Fibroblast of lung (primary cell): ENCODE measurements around the gene GRIK2. TPM values are rescaled to one million over a fixed set of nuclear protein-coding genes. Genes with fewer than 3 reads are reported as not detected.

ENCODE experiments used
- DNase-seq, 2 donors: peaks; one replicate each; pipeline versions ENCODE4 v3.0.0 to v3.0.0-alpha.2; 2010; ENCODE audit warnings: low read depth in 2 of 2
- H2AFZ ChIP-seq: 2 replicates; pipeline ENCODE4 v1.5.1; 2012; ENCODE audit warnings: low read length, control low read depth, inconsistent platforms
- H3K27ac ChIP-seq: 2 replicates; pipeline ENCODE4 v1.5.1; 2011; ENCODE audit warnings: low read length, control low read depth; ENCODE audit not compliant: insufficient read depth
- H3K27me3 ChIP-seq: 2 replicates; pipeline ENCODE4 v1.5.1; 2011; ENCODE audit warnings: mild to moderate bottlenecking, low read length; ENCODE audit not compliant: control insufficient read depth, insufficient read depth
- H3K36me3 ChIP-seq: 2 replicates; pipeline ENCODE4 v1.5.1; 2011; ENCODE audit warnings: low read length; ENCODE audit not compliant: control insufficient read depth, insufficient read depth
- H3K4me1 ChIP-seq: 2 replicates; pipeline ENCODE4 v1.5.1; 2011; ENCODE audit warnings: low read length; ENCODE audit not compliant: control insufficient read depth, insufficient read depth; ENCODE audit errors: extremely low read depth
- H3K4me2 ChIP-seq: 2 replicates; pipeline ENCODE4 v1.5.1; 2011; ENCODE audit warnings: low read length, control low read depth; ENCODE audit not compliant: insufficient read depth; ENCODE audit errors: extremely low read depth
- H3K4me3 ChIP-seq, 4 experiments: fragments of 200-600 bp in 1 of 4; sonication (generic) in 1 of 4; replicated peaks in 1 of 4; 2 replicates each; pipeline ENCODE4 v1.5.1; 2011 to 2016; ENCODE audit warnings: low read length in 4 of 4, low read depth in 3 of 4, mild to moderate bottlenecking in 3 of 4, control low read depth in 2 of 4, inconsistent platforms in 1 of 4, mixed read lengths in 1 of 4; ENCODE audit not compliant: insufficient read depth in 1 of 4; ENCODE audit errors: control extremely low read depth in 1 of 4
- H3K79me2 ChIP-seq: 2 replicates; pipeline ENCODE4 v1.5.1; 2012; ENCODE audit warnings: mild to moderate bottlenecking, low read length, inconsistent platforms; ENCODE audit not compliant: control insufficient read depth, insufficient read depth
- H3K9ac ChIP-seq: 2 replicates; pipeline ENCODE4 v1.5.1; 2011; ENCODE audit warnings: mild to moderate bottlenecking, low read length, control low read depth; ENCODE audit not compliant: insufficient read depth
- H3K9me3 ChIP-seq: 2 replicates; pipeline ENCODE4 v1.5.1; 2012; ENCODE audit warnings: low read depth, low read length; ENCODE audit not compliant: control insufficient read depth, insufficient read depth
- H4K20me1 ChIP-seq: 2 replicates; pipeline ENCODE4 v1.5.1; 2011; ENCODE audit warnings: low read length; ENCODE audit not compliant: control insufficient read depth, insufficient read depth; ENCODE audit errors: extremely low read depth
- EZH2 ChIP-seq: IDR thresholded peaks from 2 replicates; pipeline ENCODE4 v1.5.1; 2012; ENCODE audit warnings: low read length, control low read depth, mild to moderate bottlenecking; ENCODE audit errors: missing control alignments
- polyA plus RNA-seq, 2 donors: library from polyadenylated mRNA; depleted of rRNA in 1 of 2; stranded (reverse) in 1 of 2; unstranded in 1 of 2; fragments of >200 nt; gene quantifications; 2 replicates each; pipeline ENCODE4 v1.2.1, GENCODE V29; 2011 to 2012; ENCODE audit warnings: missing spikeins in 1 of 2
- total RNA-seq: library from RNA; depleted of rRNA; stranded (reverse); fragments of >200 nt; gene quantifications from 2 replicates; pipeline ENCODE4 v1.2.1, GENCODE V29; 2014
- TF ChIP-seq, protein P1 (sequence below), 2 donors: IDR thresholded peaks in 1 of 2; conservative IDR thresholded peaks in 1 of 2; 1 replicate in 1 of 2; 2 replicates in 1 of 2; pipeline ENCODE4 v1.5.1; 2011 to 2012; ENCODE audit warnings: low read length in 2 of 2, control low read depth in 1 of 2, inconsistent platforms in 1 of 2, low read depth in 1 of 2, mild to moderate bottlenecking in 1 of 2

The GRIK2 gene
- total and polyA plus RNA-seq, 2 donors (not counting 1 experiment from before 2014, with no cell fraction given): 0.33 to 0.40 TPM

GRCh38 chr6:101762851-101763250 lies 369.3 kb downstream of the GRIK2 start:
- peak in 1 of 2 donors; percentile 16 for DNase-seq
- H3K9ac ChIP-seq: no peak overlapping the region
- H4K20me1 ChIP-seq: no peaks in the 10 kb centered on the region
- no peak overlapping the region for H3K4me3 ChIP-seq
- H3K27ac ChIP-seq: no peak overlapping the region
- peaks cover 2% of the 10 kb centered on the region for H3K4me1 ChIP-seq
- H3K79me2 ChIP-seq: no peaks in the 10 kb centered on the region
- no peaks in the 10 kb centered on the region for H3K9me3 ChIP-seq
- H3K36me3 ChIP-seq: no peaks in the 10 kb centered on the region
- H3K4me2 ChIP-seq: no peak overlapping the region
- H3K27me3 ChIP-seq: no peaks in the 10 kb centered on the region
- TF ChIP-seq, protein P1, sequence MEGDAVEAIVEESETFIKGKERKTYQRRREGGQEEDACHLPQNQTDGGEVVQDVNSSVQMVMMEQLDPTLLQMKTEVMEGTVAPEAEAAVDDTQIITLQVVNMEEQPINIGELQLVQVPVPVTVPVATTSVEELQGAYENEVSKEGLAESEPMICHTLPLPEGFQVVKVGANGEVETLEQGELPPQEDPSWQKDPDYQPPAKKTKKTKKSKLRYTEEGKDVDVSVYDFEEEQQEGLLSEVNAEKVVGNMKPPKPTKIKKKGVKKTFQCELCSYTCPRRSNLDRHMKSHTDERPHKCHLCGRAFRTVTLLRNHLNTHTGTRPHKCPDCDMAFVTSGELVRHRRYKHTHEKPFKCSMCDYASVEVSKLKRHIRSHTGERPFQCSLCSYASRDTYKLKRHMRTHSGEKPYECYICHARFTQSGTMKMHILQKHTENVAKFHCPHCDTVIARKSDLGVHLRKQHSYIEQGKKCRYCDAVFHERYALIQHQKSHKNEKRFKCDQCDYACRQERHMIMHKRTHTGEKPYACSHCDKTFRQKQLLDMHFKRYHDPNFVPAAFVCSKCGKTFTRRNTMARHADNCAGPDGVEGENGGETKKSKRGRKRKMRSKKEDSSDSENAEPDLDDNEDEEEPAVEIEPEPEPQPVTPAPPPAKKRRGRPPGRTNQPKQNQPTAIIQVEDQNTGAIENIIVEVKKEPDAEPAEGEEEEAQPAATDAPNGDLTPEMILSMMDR (conservative IDR thresholded peaks at IDR 0.05 in 1 of 2, IDR thresholded peaks at IDR 0.05 in 1 of 2; ENCODE audit: low read depth in 1 of 2, low read length in 2 of 2): no peak
- no peak for TF ChIP-seq EZH2
- H2AFZ ChIP-seq: no peak overlapping the region

DNA sequence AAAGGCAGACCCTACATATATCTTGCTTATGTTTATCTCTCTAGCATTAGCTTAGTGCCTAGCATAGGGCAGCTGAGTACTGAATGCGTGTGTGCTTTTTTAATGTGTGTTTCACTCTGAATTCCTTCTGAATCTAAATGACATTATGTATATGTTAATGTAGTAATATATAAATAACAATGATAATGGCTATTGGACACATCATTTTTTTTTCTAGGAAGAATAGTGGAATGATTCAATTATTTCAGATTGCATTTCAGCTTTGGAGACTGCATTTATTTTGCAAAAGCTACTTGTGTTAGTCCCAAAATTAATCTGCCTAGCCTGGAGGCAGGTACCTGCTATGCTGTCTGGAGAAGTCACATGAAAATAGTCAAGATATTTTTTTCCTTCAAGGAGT lies 371.8 kb downstream of the GRIK2 start:
- Histone ChIP-seq H3K9ac (no peak overlapping the region), H4K20me1 (no peaks in the 10 kb centered on the region), H3K27me3 (no peaks in the 10 kb centered on the region), H3K9me3 (no peaks in the 10 kb centered on the region), H2AFZ (no peak overlapping the region), H3K4me2 (no peak overlapping the region), H3K27ac (no peak overlapping the region), H3K79me2 (no peaks in the 10 kb centered on the region), H3K4me1 (peaks cover 2% of the 10 kb centered on the region), H3K36me3 (no peaks in the 10 kb centered on the region), H3K4me3 (no peak overlapping the region)
- no peak for TF ChIP-seq EZH2
- TF ChIP-seq, protein P1 (conservative IDR thresholded peaks at IDR 0.05 in 1 of 2, IDR thresholded peaks at IDR 0.05 in 1 of 2; ENCODE audit: low read depth in 1 of 2, low read length in 2 of 2): no peak
- DNase-seq: no peak

GRCh38 chr6:101770116-101770515 lies 376.6 kb downstream of the GRIK2 start:
- Histone ChIP-seq H3K27ac (no peak overlapping the region), H4K20me1 (no peaks in the 10 kb centered on the region), H3K36me3 (no peaks in the 10 kb centered on the region), H3K9me3 (no peaks in the 10 kb centered on the region), H3K4me1 (no peaks in the 10 kb centered on the region), H3K27me3 (no peaks in the 10 kb centered on the region), H3K9ac (no peak overlapping the region), H2AFZ (no peak overlapping the region), H3K79me2 (no peaks in the 10 kb centered on the region), H3K4me2 (no peak overlapping the region), H3K4me3 (no peak overlapping the region)
- TF ChIP-seq, protein P1 (conservative IDR thresholded peaks at IDR 0.05 in 1 of 2, IDR thresholded peaks at IDR 0.05 in 1 of 2; ENCODE audit: low read depth in 1 of 2, low read length in 2 of 2): no peak
- TF ChIP-seq EZH2: no peak
- no peak for DNase-seq
